ENCODE results near the gene SCG3. TPM values are rescaled to one million over a fixed set of nuclear protein-coding genes. Genes with fewer than 3 reads are reported as not detected.
A peak's percentile ranks its signal among the peaks of the same experiment; 100 is the strongest.
"Not testable (repeated sequence)": the region's sequence is repeated elsewhere in the genome, so short reads cannot be mapped to it uniquely, and the experiment has no call there.

SCG3 gene
- not detected in 2 replicates for total RNA-seq

GRCh38 chr15:51681303-51681963, at the start of gene SCG3:
Gene SCG3, plus strand, starts transcription at chr15:51681503. Its CDS starts 253 bp downstream, at chr15:51681756.
- DNase-seq (ENCODE audit: low read depth, low spot score): peak; percentile 13

GRCh38 chr15:51634591-51635198, 46.6 kb upstream of the SCG3 start:
- no peak for DNase-seq (ENCODE audit: low read depth, low spot score)

- DNase-seq (ENCODE audit: low read depth, low spot score): no peak
Observed at GRCh38 chr15:51641490-51642130, 39.7 kb upstream of the SCG3 start.

- DNase-seq (ENCODE audit: low read depth, low spot score): no peak
Observed at GRCh38 chr15:51642696-51643095, 38.6 kb upstream of the SCG3 start.

GRCh38 chr15:51647128-51647562, 34.2 kb upstream of the SCG3 start:
- peak; percentile 11 for DNase-seq (ENCODE audit: low read depth, low spot score)

GRCh38 chr15:51648101-51648500, 33.2 kb upstream of the SCG3 start:
- not testable (repeated sequence) for DNase-seq (ENCODE audit: low read depth, low spot score)

- not testable (repeated sequence) for DNase-seq (ENCODE audit: low read depth, low spot score)
Observed at GRCh38 chr15:51648643-51649042, 32.7 kb upstream of the SCG3 start.

- peak; percentile 17 for DNase-seq (ENCODE audit: low read depth, low spot score)
Observed at GRCh38 chr15:51649659-51650521, 31.4 kb upstream of the SCG3 start.

GRCh38 chr15:51652084-51652668, 29.1 kb upstream of the SCG3 start:
- no peak for DNase-seq (ENCODE audit: low read depth, low spot score)

GRCh38 chr15:51655401-51656057, 25.8 kb upstream of the SCG3 start:
- not testable (repeated sequence) for DNase-seq (ENCODE audit: low read depth, low spot score)

GRCh38 chr15:51658664-51659063, 22.6 kb upstream of the SCG3 start:
- DNase-seq (ENCODE audit: low read depth, low spot score): no peak

GRCh38 chr15:51661072-51661471, 20.2 kb upstream of the SCG3 start:
- DNase-seq (ENCODE audit: low read depth, low spot score): no peak

GRCh38 chr15:51667478-51667877, 13.8 kb upstream of the SCG3 start:
- DNase-seq (ENCODE audit: low read depth, low spot score): no peak

GRCh38 chr15:51668446-51668845, 12.9 kb upstream of the SCG3 start:
- no peak for DNase-seq (ENCODE audit: low read depth, low spot score)

- no peak for DNase-seq (ENCODE audit: low read depth, low spot score)
Observed at GRCh38 chr15:51669381-51669780, 11.9 kb upstream of the SCG3 start.

GRCh38 chr15:51672155-51672687, 9.1 kb upstream of the SCG3 start:
- no peak for DNase-seq (ENCODE audit: low read depth, low spot score)

GRCh38 chr15:51672913-51673857, 8.1 kb upstream of the SCG3 start:
- no peak for DNase-seq (ENCODE audit: low read depth, low spot score)

GRCh38 chr15:51675234-51675633, 6.1 kb upstream of the SCG3 start:
- no peak for DNase-seq (ENCODE audit: low read depth, low spot score)

- DNase-seq (ENCODE audit: low read depth, low spot score): no peak
Observed at GRCh38 chr15:51677021-51677420, 4.3 kb upstream of the SCG3 start.

Measured in pulmonary artery endothelial cell (primary cell).